ENCODE results near the gene SDK1. TPM values are rescaled to one million over a fixed set of nuclear protein-coding genes. Genes with fewer than 3 reads are reported as not detected.

The SDK1 gene
- total RNA-seq, 4 donors from 2014 or later, result under 0.01 to 16.2 (median 7.2) TPM

DNA sequence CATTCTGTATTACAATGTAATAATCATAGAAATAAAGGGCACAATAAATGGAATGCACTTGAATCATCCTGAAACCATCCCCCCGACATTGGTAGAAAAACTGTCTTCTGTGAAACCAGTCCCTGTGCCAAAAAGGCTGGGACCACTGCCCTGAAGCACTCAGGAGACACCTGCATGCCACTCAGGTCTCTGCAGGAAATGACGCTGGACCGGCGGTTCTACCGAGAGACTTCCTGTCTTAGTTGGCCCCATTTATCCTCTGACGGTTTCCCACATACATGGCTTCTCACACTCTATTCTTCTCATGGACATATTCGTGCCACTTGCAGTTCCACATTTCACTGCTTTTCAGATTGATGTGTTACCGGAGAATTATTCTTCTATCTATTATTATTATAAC is 617.5 kb downstream of the SDK1 start:
- H3K27ac ChIP-seq, result no peak overlapping the region
- intact Hi-C loops (cut with DNase I; ENCODE audit: low total_unique reads), result no loop called here
- no peaks in the 10 kb centered on the region for H3K9me3 ChIP-seq
- no peak for TF ChIP-seq POLR2A (IDR thresholded peaks at IDR 0.05)
- TF ChIP-seq, protein P1, sequence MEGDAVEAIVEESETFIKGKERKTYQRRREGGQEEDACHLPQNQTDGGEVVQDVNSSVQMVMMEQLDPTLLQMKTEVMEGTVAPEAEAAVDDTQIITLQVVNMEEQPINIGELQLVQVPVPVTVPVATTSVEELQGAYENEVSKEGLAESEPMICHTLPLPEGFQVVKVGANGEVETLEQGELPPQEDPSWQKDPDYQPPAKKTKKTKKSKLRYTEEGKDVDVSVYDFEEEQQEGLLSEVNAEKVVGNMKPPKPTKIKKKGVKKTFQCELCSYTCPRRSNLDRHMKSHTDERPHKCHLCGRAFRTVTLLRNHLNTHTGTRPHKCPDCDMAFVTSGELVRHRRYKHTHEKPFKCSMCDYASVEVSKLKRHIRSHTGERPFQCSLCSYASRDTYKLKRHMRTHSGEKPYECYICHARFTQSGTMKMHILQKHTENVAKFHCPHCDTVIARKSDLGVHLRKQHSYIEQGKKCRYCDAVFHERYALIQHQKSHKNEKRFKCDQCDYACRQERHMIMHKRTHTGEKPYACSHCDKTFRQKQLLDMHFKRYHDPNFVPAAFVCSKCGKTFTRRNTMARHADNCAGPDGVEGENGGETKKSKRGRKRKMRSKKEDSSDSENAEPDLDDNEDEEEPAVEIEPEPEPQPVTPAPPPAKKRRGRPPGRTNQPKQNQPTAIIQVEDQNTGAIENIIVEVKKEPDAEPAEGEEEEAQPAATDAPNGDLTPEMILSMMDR (IDR thresholded peaks at IDR 0.05), result no peak
- H3K36me3 ChIP-seq, result no peaks in the 10 kb centered on the region
- no peak overlapping the region for H3K4me3 ChIP-seq
- no peaks in the 10 kb centered on the region for H3K27me3 ChIP-seq
- DNase-seq, result no peak
- no peaks in the 10 kb centered on the region for H3K4me1 ChIP-seq

DNA sequence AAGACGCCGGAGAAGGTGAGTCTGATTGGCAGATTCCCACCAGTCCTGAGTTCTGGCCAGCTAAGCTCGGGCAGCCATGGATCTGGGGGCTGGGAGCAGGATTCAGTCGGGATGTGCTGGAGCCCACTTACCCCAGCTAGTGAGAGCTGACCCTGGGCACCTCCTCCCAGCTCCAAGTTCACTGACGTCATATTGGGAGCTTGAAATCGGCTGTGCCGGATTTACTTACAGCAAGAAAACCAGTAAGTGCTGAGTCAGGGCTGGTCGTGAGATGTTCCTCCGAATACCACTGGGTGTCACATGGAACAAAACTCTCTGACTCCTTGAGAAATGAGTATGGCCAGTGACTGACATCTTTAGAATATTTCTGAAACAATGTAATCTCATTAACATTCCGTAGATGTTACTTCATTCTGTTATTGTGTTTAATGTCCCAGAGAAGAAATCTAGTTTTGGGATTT is 621.2 kb downstream of the SDK1 start:
- no peak overlapping the region for H3K27ac ChIP-seq
- H3K36me3 ChIP-seq, result no peaks in the 10 kb centered on the region
- H3K9me3 ChIP-seq, result no peaks in the 10 kb centered on the region
- intact Hi-C loops (cut with DNase I; ENCODE audit: low total_unique reads), result no loop called here
- TF ChIP-seq POLR2A (IDR thresholded peaks at IDR 0.05), result no peak
- TF ChIP-seq, protein P1 (IDR thresholded peaks at IDR 0.05), result no peak
- no peak for DNase-seq
- H3K4me3 ChIP-seq, result no peak overlapping the region
- no peaks in the 10 kb centered on the region for H3K4me1 ChIP-seq
- H3K27me3 ChIP-seq, result no peaks in the 10 kb centered on the region

DNA sequence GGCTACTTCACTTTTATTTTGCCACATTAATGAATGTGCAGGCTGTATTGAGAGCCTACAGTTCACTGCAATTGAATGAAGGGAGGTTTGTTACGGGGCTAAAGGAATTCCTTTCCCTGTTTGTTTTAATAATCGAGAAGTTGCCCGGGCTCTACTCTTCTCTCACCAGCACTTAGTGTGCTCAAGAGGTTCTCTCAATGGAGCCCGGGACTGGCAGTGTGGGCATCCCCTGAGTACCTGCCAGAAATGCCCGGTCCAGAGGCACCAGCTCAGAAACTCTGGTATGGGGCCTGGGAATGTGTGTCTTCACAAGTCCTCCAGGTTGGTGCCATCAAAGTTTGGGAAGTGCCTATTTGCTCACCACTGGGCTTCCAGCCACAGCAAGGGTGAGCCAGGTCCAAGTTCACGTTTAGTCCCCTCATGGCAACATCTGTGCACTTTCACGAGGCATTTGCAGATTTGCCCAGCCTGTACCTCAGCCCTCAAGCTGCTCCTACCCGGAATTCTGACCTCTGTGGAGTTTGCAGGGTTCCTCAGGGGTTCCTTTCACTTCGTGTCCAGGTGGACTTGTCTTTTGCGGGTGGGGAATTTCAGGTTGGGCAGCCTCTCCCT is 622.4 kb downstream of the SDK1 start:
- Histone ChIP-seq H3K27ac (no peak overlapping the region), H3K27me3 (no peaks in the 10 kb centered on the region), H3K4me3 (no peak overlapping the region), H3K4me1 (no peaks in the 10 kb centered on the region), H3K36me3 (no peaks in the 10 kb centered on the region), H3K9me3 (no peaks in the 10 kb centered on the region)
- DNase-seq, result no peak
- TF ChIP-seq, protein P1 (IDR thresholded peaks at IDR 0.05), result no peak
- TF ChIP-seq POLR2A (IDR thresholded peaks at IDR 0.05), result no peak
- intact Hi-C loops (cut with DNase I; ENCODE audit: low total_unique reads), result no loop called here

DNA sequence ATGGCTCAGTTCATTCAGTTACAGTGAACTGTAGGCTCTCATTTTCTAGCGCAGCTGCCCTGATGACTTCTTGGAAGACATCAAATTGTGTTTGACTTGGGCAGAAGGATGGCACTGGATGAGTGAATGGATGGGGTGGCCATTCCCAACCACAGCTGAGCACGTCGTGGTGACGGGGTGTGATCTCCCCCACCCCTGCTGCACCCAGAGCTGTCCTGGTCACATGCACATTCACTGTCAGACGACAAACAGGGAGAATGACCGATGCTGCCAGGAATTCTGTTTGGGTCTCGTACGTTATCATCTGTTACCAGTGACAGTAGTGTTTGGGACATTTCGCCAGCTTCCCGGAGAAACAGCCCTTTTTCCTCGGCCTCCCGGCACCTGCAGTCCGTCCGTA is 623.2 kb downstream of the SDK1 start:
- Histone ChIP-seq H3K4me3 (no peak overlapping the region), H3K4me1 (no peaks in the 10 kb centered on the region), H3K9me3 (no peaks in the 10 kb centered on the region), H3K27ac (no peak overlapping the region), H3K27me3 (no peaks in the 10 kb centered on the region), H3K36me3 (no peaks in the 10 kb centered on the region)
- intact Hi-C loops (cut with DNase I; ENCODE audit: low total_unique reads), result no loop called here
- no peak for TF ChIP-seq POLR2A (IDR thresholded peaks at IDR 0.05)
- no peak for DNase-seq

DNA sequence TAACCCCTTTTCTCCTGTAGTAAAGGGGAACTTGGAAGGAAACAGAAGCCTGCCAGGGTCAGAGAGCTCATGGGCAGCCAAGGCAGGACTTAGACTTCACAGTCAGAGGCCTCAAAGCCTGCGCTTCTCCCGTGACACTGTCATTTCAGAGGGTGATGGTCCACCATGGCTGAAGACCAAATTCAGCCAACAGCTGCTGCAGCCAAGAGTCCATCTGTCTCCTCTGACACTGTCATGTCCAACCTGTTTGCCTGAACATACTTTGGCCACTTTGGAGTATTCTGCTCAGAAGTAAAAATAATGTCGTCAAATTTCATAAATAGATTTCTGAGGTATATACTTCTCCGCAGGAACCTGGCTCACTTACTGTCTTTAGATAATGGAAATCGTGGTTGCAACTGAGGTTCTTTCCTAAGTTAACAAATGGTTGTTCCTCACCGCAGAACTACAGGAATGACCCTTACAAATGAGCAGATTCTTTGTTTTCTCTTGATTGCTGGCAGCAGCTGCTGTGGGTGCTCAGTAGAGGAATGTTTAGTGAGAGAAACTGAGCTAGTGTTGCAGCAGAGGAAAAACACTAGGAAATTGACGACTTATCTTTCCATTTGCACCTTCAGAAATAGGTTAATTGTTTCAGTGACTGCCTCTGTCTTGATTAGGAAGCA is 626.5 kb downstream of the SDK1 start:
- no peaks in the 10 kb centered on the region for H3K36me3 ChIP-seq
- intact Hi-C loops (cut with DNase I; ENCODE audit: low total_unique reads), result no loop called here
- no peak overlapping the region for H3K4me3 ChIP-seq
- no peaks in the 10 kb centered on the region for H3K9me3 ChIP-seq
- no peaks in the 10 kb centered on the region for H3K4me1 ChIP-seq
- H3K27ac ChIP-seq, result no peak overlapping the region
- H3K27me3 ChIP-seq, result no peaks in the 10 kb centered on the region
- TF ChIP-seq, protein P1 (IDR thresholded peaks at IDR 0.05), result no peak
- TF ChIP-seq POLR2A (IDR thresholded peaks at IDR 0.05), result no peak
- no peak for DNase-seq

All from uterus (tissue), 4 donors.